Ascending aorta (tissue), 2 donors: ENCODE results near the gene CCDC57. TPM values are rescaled to one million over a fixed set of nuclear protein-coding genes. Genes with fewer than 3 reads are reported as not detected.
A peak's percentile ranks its signal among the peaks of the same experiment; 100 is the strongest.

Experiments used
- DNase-seq, 2 donors: peaks; one replicate each; pipeline ENCODE4 v3.0.0-alpha.2; 2019; ENCODE audit warnings: low spot score in 2 of 2
- H3K27ac ChIP-seq, 2 donors: fragments of 200-600 bp; sonication (generic); one replicate each; pipeline ENCODE4 v1.5.1; 2016 to 2017; ENCODE audit warnings: mild to moderate bottlenecking in 1 of 2
- H3K27me3 ChIP-seq: fragments of 200-600 bp; sonication (generic); one replicate; pipeline ENCODE4 v1.5.1; 2017
- H3K36me3 ChIP-seq, 2 donors: fragments of 200-600 bp; sonication (generic); one replicate each; pipeline ENCODE4 v1.5.1; 2016
- H3K4me1 ChIP-seq, 2 donors: fragments of 200-600 bp; sonication (generic); one replicate each; pipeline ENCODE4 v1.5.1; 2016 to 2017; ENCODE audit warnings: mild to moderate bottlenecking in 1 of 2
- H3K4me3 ChIP-seq, 2 donors: fragments of 200-600 bp; sonication (generic); one replicate each; pipeline ENCODE4 v1.5.1; 2016 to 2017; ENCODE audit warnings: mild to moderate bottlenecking in 1 of 2
- H3K9me3 ChIP-seq, 2 donors: fragments of 200-600 bp; sonication (generic); one replicate each; pipeline ENCODE4 v1.5.1; 2016
- CTCF ChIP-seq, 3 experiments: fragments of 200-600 bp in 2 of 3; fragments of 450-650 bp in 1 of 3; sonication (generic) in 2 of 3; IDR thresholded peaks; one replicate each; pipeline ENCODE4 v1.5.1; 2016 to 2019; ENCODE audit warnings: antibody characterized with exemption in 3 of 3, mild to moderate bottlenecking in 1 of 3, moderate library complexity in 1 of 3
- intact Hi-C: fragments of 100-400 bp; cut with DNase I; formaldehyde crosslinking; loops from one replicate; pipeline ENCODE4 v1.15.1; 2023
- total RNA-seq: library from RNA; depleted of rRNA; stranded (reverse); fragments of >200 nt; gene quantifications from one replicate; pipeline ENCODE4 v1.1.0, GENCODE V29; 2016

The CCDC57 gene
- total RNA-seq, 1 donor from 2014 or later, result 12.8 TPM

- intact Hi-C loops, result no loop called here
- no peak for TF ChIP-seq CTCF (IDR thresholded peaks at IDR 0.05)
- Histone ChIP-seq H3K27ac (no peak overlapping the region), H3K9me3 (no peaks in the 10 kb centered on the region), H3K4me3 (no peak overlapping the region), H3K4me1 (peaks cover 13 to 16% of the 10 kb centered on the region in 2 donors), H3K27me3 (no peaks in the 10 kb centered on the region), H3K36me3 (peaks cover 3 to 13% of the 10 kb centered on the region in 2 donors)
- DNase-seq, result no peak
Measured at GRCh38 chr17:82108496-82108945, 104.1 kb downstream of the CCDC57 start.

- no peak overlapping the region for H3K4me3 ChIP-seq
- intact Hi-C loops, result no loop called here
- no peaks in the 10 kb centered on the region for H3K9me3 ChIP-seq
- DNase-seq, result no peak
- H3K4me1 ChIP-seq, result peaks cover 13 to 16% of the 10 kb centered on the region in 2 donors
- peaks cover 3 to 9% of the 10 kb centered on the region in 2 donors for H3K36me3 ChIP-seq
- no peak overlapping the region for H3K27ac ChIP-seq
- H3K27me3 ChIP-seq, result no peaks in the 10 kb centered on the region
- TF ChIP-seq CTCF (IDR thresholded peaks at IDR 0.05), result no peak
Measured at GRCh38 chr17:82108038-82108437, 104.6 kb downstream of the CCDC57 start.

GRCh38 chr17:82107341-82107860 lies 105.2 kb downstream of the CCDC57 start:
- Histone ChIP-seq H3K4me3 (no peak overlapping the region), H3K27ac (peak overlapping the region in 1 of 2 donors; percentile 71), H3K9me3 (no peaks in the 10 kb centered on the region), H3K27me3 (no peaks in the 10 kb centered on the region), H3K4me1 (peaks cover 13 to 16% of the 10 kb centered on the region in 2 donors), H3K36me3 (peaks cover 2 to 3% of the 10 kb centered on the region in 2 donors)
- no peak for DNase-seq
- intact Hi-C loops, result no loop called here
- TF ChIP-seq CTCF (IDR thresholded peaks at IDR 0.05), result peak in 1 of 3 experiments; percentile 11

- H3K4me1 ChIP-seq, result peaks cover 13 to 16% of the 10 kb centered on the region in 2 donors
- H3K27me3 ChIP-seq, result no peaks in the 10 kb centered on the region
- TF ChIP-seq CTCF (IDR thresholded peaks at IDR 0.05), result no peak
- H3K27ac ChIP-seq, result peak overlapping the region; percentile 71 to 74
- H3K4me3 ChIP-seq, result peak overlapping the region in 1 of 2 donors; percentile 20
- no peak for DNase-seq
- H3K36me3 ChIP-seq, result no peaks in the 10 kb centered on the region
- intact Hi-C loops, result no loop called here
- no peaks in the 10 kb centered on the region for H3K9me3 ChIP-seq
Measured at GRCh38 chr17:82106688-82107305, 105.8 kb downstream of the CCDC57 start.

- H3K27me3 ChIP-seq, result no peaks in the 10 kb centered on the region
- intact Hi-C loops, result no loop called here
- H3K36me3 ChIP-seq, result no peaks in the 10 kb centered on the region
- peaks cover 13 to 16% of the 10 kb centered on the region in 2 donors for H3K4me1 ChIP-seq
- TF ChIP-seq CTCF (IDR thresholded peaks at IDR 0.05), result peak in 1 of 3 experiments; percentile 8
- H3K4me3 ChIP-seq, result peak overlapping the region in 1 of 2 donors; percentile 20
- H3K27ac ChIP-seq, result peak overlapping the region; percentile 71 to 74
- no peak for DNase-seq
- no peaks in the 10 kb centered on the region for H3K9me3 ChIP-seq
Measured at GRCh38 chr17:82105882-82106687, 106.6 kb downstream of the CCDC57 start.
